ENCODE results near the gene PLXNC1.

Gene PLXNC1

GRCh38 chr12:94218233-94218632 is 69.9 kb downstream of the PLXNC1 start:
- no peak for TF ChIP-seq CTCF (IDR thresholded peaks at IDR 0.05; ENCODE audit: insufficient read depth, low read length, poor library complexity, severe bottlenecking)
- Histone ChIP-seq H3K27me3 (replicated peaks; ENCODE audit: control insufficient read depth, insufficient read depth, low read length) (no peaks in the 10 kb centered on the region), H3K36me3 (ENCODE audit: control insufficient read depth, insufficient read depth, low read length) (peaks cover 13% of the 10 kb centered on the region), H3K4me3 (replicated peaks; ENCODE audit: low read depth, low read length) (no peak overlapping the region)
- no peak for DNase-seq (ENCODE audit: extremely low read depth, insufficient read length)

DNA sequence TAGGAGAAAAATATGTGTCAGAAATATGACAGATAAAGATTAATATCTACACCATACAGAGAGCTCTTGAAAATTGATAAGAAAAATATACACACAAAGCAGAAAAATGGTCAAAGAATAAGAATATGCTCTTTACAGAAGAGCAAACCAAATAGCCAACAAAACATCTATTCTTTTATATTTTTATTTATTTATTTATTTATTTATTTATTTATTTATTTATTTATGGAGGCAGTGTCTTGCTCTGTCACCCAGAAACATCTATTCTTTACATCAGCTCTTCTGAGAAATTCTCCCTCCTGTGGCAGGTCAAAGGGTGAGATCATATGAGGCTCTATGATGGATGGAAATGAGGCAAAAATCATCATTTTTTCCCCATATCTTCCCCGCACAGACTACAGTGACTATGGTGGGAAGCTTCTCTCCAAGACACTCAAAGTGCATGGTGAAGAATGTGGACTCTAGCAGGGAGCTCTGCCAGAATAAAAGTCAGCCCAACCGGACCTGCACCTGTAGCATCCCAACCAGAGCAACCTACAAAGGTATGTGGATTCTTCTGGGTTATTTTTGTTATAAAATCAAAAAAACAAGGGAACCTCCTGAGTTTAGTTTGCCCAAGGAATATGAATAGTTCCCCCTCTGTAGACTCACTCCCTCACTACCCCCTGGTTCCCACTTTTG is 71.4 kb downstream of the PLXNC1 start:
- no peak overlapping the region for H3K4me3 ChIP-seq (replicated peaks; ENCODE audit: low read depth, low read length)
- DNase-seq (ENCODE audit: extremely low read depth, insufficient read length), result no peak
- TF ChIP-seq CTCF (IDR thresholded peaks at IDR 0.05; ENCODE audit: insufficient read depth, low read length, poor library complexity, severe bottlenecking), result no peak
- H3K36me3 ChIP-seq (ENCODE audit: control insufficient read depth, insufficient read depth, low read length), result peaks cover 21% of the 10 kb centered on the region
- no peaks in the 10 kb centered on the region for H3K27me3 ChIP-seq (replicated peaks; ENCODE audit: control insufficient read depth, insufficient read depth, low read length)

- no peaks in the 10 kb centered on the region for H3K27me3 ChIP-seq (replicated peaks; ENCODE audit: control insufficient read depth, insufficient read depth, low read length)
- H3K4me3 ChIP-seq (replicated peaks; ENCODE audit: low read depth, low read length), result no peak overlapping the region
- peaks cover 26% of the 10 kb centered on the region for H3K36me3 ChIP-seq (ENCODE audit: control insufficient read depth, insufficient read depth, low read length)
- DNase-seq (ENCODE audit: extremely low read depth, insufficient read length), result no peak
- no peak for TF ChIP-seq CTCF (IDR thresholded peaks at IDR 0.05; ENCODE audit: insufficient read depth, low read length, poor library complexity, severe bottlenecking)
These were observed 72.4 kb downstream of the PLXNC1 start for GRCh38 chr12:94220804-94221203.

GRCh38 chr12:94222351-94223084 is 74.1 kb downstream of the PLXNC1 start:
- no peak for TF ChIP-seq CTCF (IDR thresholded peaks at IDR 0.05; ENCODE audit: insufficient read depth, low read length, poor library complexity, severe bottlenecking)
- no peak overlapping the region for H3K4me3 ChIP-seq (replicated peaks; ENCODE audit: low read depth, low read length)
- DNase-seq (ENCODE audit: extremely low read depth, insufficient read length), result no peak
- H3K36me3 ChIP-seq (ENCODE audit: control insufficient read depth, insufficient read depth, low read length), result peaks cover 24% of the 10 kb centered on the region
- no peaks in the 10 kb centered on the region for H3K27me3 ChIP-seq (replicated peaks; ENCODE audit: control insufficient read depth, insufficient read depth, low read length)

DNA sequence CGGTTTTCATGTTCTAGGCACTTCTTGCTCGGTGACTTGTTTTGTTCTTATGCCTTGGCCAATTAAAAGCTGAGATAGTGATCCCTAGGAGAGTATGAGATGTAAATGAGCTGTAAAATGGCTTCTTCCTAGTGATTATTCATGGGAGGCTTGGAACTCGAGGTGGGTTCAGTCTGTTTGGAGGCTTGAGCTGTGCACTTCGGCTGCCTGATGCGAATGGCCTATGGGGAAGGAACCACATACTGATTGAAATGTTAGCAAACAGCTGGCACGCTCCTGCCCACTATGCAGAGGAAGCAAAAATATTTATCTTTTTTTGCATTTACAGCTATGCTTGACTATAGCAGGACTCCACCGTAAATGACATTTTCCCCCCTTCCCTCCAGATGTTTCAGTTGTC is 75.5 kb downstream of the PLXNC1 start:
- H3K36me3 ChIP-seq (ENCODE audit: control insufficient read depth, insufficient read depth, low read length), result peaks cover 24% of the 10 kb centered on the region
- no peak overlapping the region for H3K4me3 ChIP-seq (replicated peaks; ENCODE audit: low read depth, low read length)
- DNase-seq (ENCODE audit: extremely low read depth, insufficient read length), result no peak
- no peaks in the 10 kb centered on the region for H3K27me3 ChIP-seq (replicated peaks; ENCODE audit: control insufficient read depth, insufficient read depth, low read length)
- TF ChIP-seq CTCF (IDR thresholded peaks at IDR 0.05; ENCODE audit: insufficient read depth, low read length, poor library complexity, severe bottlenecking), result no peak

All from GM06990 (cell line).